ENCODE results near the gene KCNG4.
"Not testable (repeated sequence)": the region's sequence is repeated elsewhere in the genome, so short reads cannot be mapped to it uniquely, and the experiment has no call there.

Gene KCNG4

DNA sequence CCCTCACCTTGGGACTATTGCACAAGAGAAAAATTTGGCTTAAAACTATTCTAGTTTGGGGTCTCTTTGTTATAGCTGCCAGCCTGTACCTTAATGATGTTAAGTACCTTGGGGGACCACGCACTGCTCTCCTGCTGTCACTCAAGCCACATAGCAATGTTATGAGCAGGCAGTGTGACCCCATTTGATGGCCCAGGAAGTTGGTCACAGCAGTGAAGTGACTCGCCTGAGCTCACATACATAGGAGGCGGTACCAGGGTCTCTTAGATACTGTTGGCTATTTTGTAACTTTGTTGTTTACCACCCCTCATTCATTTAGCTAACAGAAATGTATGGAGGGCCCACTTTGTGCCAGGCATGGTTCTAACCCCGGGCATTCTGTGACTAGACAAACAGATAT lies 16.4 kb downstream of the KCNG4 start:
- no peak for DNase-seq (ENCODE audit: low spot score)
- TF ChIP-seq, protein P1, sequence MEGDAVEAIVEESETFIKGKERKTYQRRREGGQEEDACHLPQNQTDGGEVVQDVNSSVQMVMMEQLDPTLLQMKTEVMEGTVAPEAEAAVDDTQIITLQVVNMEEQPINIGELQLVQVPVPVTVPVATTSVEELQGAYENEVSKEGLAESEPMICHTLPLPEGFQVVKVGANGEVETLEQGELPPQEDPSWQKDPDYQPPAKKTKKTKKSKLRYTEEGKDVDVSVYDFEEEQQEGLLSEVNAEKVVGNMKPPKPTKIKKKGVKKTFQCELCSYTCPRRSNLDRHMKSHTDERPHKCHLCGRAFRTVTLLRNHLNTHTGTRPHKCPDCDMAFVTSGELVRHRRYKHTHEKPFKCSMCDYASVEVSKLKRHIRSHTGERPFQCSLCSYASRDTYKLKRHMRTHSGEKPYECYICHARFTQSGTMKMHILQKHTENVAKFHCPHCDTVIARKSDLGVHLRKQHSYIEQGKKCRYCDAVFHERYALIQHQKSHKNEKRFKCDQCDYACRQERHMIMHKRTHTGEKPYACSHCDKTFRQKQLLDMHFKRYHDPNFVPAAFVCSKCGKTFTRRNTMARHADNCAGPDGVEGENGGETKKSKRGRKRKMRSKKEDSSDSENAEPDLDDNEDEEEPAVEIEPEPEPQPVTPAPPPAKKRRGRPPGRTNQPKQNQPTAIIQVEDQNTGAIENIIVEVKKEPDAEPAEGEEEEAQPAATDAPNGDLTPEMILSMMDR (IDR thresholded peaks at IDR 0.05; ENCODE audit: borderline replicate concordance, control extremely low read depth, extremely low read depth, insufficient read depth, missing control alignments), result no peak
- in situ Hi-C loops (cut with MboI; ENCODE audit: low sequenced_read_pairs, unreplicated experiment), result no loop called here

DNA sequence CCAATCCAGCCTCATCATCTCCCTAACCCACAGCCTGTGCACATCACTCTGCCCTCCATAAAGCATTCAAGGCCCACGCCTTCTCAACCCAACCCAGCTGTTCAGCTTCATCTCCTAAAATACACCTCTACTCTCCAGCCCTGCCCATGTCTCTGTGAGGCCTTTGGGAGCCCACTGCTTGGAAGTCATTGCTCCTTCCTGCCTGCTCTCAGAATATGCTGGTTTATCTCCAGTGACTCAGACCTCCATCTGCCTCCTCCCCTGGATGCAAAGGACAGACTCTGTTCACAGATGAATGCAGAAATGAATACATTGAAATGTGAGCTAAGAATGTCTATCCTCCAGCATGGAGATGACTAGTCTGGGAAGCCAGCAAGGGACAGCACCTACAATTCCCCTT lies 19.0 kb downstream of the KCNG4 start:
- TF ChIP-seq, protein P1 (IDR thresholded peaks at IDR 0.05; ENCODE audit: borderline replicate concordance, control extremely low read depth, extremely low read depth, insufficient read depth, missing control alignments), result no peak
- in situ Hi-C loops (cut with MboI; ENCODE audit: low sequenced_read_pairs, unreplicated experiment), result no loop called here
- DNase-seq (ENCODE audit: low spot score), result no peak

DNA sequence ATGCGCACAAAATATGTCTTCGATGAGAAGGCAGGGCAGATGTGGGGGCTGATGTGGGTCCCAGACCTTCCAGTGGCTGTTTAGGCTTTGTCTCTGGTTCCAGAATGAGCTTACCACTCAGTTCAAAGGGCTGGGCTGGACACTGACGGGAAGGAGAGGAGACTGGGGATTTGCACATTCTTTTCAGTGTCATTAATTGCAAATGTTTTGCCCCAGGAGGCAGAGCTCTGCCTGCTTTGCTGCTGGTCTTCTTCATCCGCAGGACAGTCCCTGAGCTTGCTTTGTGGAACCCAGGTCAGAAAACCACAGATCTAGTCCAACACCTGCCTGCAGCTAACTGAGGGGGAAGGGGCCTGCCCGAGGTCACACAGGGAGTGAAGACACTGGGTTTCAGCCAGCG lies 20.9 kb downstream of the KCNG4 start:
- TF ChIP-seq, protein P1 (IDR thresholded peaks at IDR 0.05; ENCODE audit: borderline replicate concordance, control extremely low read depth, extremely low read depth, insufficient read depth, missing control alignments), result no peak
- in situ Hi-C loops (cut with MboI; ENCODE audit: low sequenced_read_pairs, unreplicated experiment), result no loop called here
- DNase-seq (ENCODE audit: low spot score), result no peak

DNA sequence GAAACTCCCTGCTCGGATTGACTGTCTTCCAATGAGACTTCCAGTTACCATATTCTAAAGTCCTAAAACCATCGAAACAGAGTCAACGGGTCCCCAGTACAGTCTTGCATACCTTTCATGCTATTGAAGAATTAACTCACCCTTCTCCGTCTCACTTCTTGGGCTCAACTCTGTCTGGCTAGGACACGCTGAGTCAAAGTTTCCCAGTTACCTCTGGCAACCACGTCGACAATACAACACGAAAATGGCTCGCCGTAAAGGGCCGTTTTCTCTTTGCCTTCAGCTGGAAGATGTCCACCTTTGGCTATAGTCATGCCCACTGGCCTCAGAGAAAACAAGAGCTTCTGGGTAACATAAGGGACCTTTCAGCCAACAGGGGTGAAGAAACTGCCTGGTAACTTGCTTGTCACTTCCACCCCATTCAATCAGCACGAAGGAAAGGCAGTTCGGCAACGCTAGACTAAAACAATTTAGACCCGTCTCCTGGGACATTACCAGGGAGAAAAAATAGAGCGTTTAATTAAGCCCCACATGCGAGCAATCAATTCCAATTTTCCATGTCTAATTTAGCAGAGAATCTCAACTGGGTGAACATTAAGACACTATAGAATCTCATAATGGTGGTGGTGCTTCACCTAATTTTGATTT lies 21.5 kb downstream of the KCNG4 start:
- TF ChIP-seq, protein P1 (IDR thresholded peaks at IDR 0.05; ENCODE audit: borderline replicate concordance, control extremely low read depth, extremely low read depth, insufficient read depth, missing control alignments), result no peak
- in situ Hi-C loops (cut with MboI; ENCODE audit: low sequenced_read_pairs, unreplicated experiment), result no loop called here
- no peak for DNase-seq (ENCODE audit: low spot score)

DNA sequence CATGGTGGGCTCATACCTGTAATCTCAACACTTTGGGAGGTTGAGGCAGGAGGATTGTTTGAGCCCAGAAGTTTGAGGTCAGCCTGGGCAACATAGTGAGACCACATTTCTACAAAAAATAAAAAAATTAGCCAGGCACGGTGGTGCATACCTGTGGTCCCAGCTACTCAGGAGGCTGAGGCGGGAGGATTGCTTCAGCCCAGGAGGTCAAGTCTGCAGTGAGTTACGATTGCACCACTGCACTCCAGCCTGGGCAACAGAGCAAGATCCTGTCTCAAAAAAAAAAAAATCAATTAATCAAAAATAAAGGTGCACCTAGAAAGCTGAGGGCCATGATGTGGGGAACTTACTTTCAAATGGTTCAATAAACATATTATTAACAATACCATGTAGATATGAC lies 23.7 kb downstream of the KCNG4 start:
- in situ Hi-C loops (cut with MboI; ENCODE audit: low sequenced_read_pairs, unreplicated experiment); DNase-seq (ENCODE audit: low spot score): not testable (repeated sequence)

DNA sequence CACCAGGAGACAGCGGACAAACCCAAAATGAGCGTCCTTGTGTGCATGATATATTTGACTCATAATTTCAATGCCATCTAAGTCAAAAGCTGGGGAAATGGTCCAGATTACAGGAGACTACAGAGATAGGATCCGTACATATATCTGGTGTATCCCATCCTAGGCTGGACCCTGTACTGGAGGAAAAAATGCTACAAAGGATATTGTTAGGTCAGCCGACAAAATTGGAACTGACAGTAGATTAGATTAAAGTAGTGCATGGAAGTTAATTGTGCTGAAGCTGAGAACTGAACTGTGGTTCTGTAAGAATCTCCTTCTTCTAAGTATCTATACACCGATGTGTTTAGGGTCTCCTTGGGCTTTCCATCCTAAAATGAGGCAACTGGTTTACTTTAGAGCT lies 24.3 kb downstream of the KCNG4 start:
- no peak for DNase-seq (ENCODE audit: low spot score)
- in situ Hi-C loops (cut with MboI; ENCODE audit: low sequenced_read_pairs, unreplicated experiment), result no loop called here
- TF ChIP-seq, protein P1 (IDR thresholded peaks at IDR 0.05; ENCODE audit: borderline replicate concordance, control extremely low read depth, extremely low read depth, insufficient read depth, missing control alignments), result no peak

DNA sequence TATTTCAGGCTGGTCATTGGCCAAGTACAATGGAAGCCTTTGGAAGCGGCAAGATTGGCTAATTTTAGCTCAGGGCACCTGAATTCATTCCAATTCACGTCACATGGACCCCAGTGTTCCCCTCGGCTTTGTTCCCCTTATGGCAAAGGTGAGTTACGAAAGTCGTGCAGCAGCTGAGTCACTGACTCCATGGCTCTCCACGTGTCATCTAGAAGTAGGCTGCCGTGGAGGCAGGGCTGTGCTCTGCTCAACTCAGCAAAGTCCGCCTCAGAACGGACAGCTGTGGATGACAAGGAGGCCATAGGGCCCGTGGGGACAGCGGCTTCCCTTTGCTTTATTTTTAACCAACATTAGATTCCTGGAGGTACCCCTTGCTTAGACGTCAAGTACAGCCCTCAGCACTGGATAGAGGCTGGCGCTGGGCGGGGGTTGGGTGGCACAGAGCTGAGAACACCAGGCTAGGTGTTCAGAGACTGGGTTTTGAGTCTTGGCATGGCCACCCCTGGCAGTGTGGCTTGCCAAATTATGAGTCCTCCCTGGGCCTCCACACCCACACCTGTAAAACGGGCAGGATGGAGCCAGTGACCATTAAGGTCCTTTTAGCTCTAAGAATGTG lies 25.3 kb downstream of the KCNG4 start:
- DNase-seq (ENCODE audit: low spot score), result no peak
- in situ Hi-C loops (cut with MboI; ENCODE audit: low sequenced_read_pairs, unreplicated experiment), result no loop called here
- TF ChIP-seq, protein P1 (IDR thresholded peaks at IDR 0.05; ENCODE audit: borderline replicate concordance, control extremely low read depth, extremely low read depth, insufficient read depth, missing control alignments), result no peak

Measured in GM13976 (cell line).